DMS 273 treated with DMSO at 0.1 percent for 48 hours (cell line): Measurements from ENCODE around the gene OTUD1.

Source experiments
- DNase-seq: peaks from one replicate; lab custom pipeline; 2025; lab: John Stamatoyannopoulos, UW

The OTUD1 gene

GRCh38 chr10:23469596-23470237 lies 30.8 kb downstream of the OTUD1 start:
- DNase-seq = no peak

GRCh38 chr10:23472181-23472580 lies 33.3 kb downstream of the OTUD1 start:
- no peak for DNase-seq

- DNase-seq = no peak
Observed at GRCh38 chr10:23474081-23474480, 35.2 kb downstream of the OTUD1 start.

- no peak for DNase-seq
Observed at GRCh38 chr10:23474626-23475025, 35.8 kb downstream of the OTUD1 start.

- no peak for DNase-seq
Observed at GRCh38 chr10:23478570-23478969, 39.7 kb downstream of the OTUD1 start.

- no peak for DNase-seq
Observed at GRCh38 chr10:23479798-23480473, 41.1 kb downstream of the OTUD1 start.

- no peak for DNase-seq
Observed at GRCh38 chr10:23481363-23481961, 42.6 kb downstream of the OTUD1 start.

- DNase-seq = no peak
Observed at GRCh38 chr10:23490115-23490514, 51.2 kb downstream of the OTUD1 start.
